Pancreas (tissue), 10 donors: ENCODE measurements around the gene RABAC1. TPM values are rescaled to one million over a fixed set of nuclear protein-coding genes. Genes with fewer than 3 reads are reported as not detected.

ENCODE experiments used
- ATAC-seq, 4 donors: fragments of 200-7000 bp; cut with Tn5 transposase; one replicate each; pipeline versions ENCODE4 v1.8.0 to v1.9.1; 2020; ENCODE audit warnings: mild to moderate bottlenecking in 4 of 4, moderate library complexity in 4 of 4
- DNase-seq, 6 donors: peaks; one replicate each; pipeline ENCODE4 v3.0.0-alpha.2; 2020
- FAIRE-seq: peaks from 2 replicates; lab custom pipeline; 2012; peaks lifted over from hg19 to GRCh38; lab: Jason Lieb, UNC
- H3K27ac ChIP-seq, 4 donors: fragments of 200-600 bp; sonication (generic); 1 replicate in 3 of 4; 2 replicates in 1 of 4; pipeline versions ENCODE4 v1.5.0 to v1.8.0; 2020
- H3K27me3 ChIP-seq, 4 donors: fragments of 200-600 bp; one replicate each; pipeline ENCODE4 v1.8.0; 2021
- H3K36me3 ChIP-seq, 3 donors: fragments of 200-600 bp; sonication (generic) in 1 of 3; one replicate each; pipeline versions ENCODE4 v1.5.0 to v1.8.0; 2020 to 2021
- H3K4me1 ChIP-seq, 3 donors: fragments of 200-600 bp; one replicate each; pipeline ENCODE4 v1.8.0; 2021
- H3K4me3 ChIP-seq, 4 donors: fragments of 200-600 bp; sonication (generic) in 2 of 4; one replicate each; pipeline versions ENCODE4 v1.5.0 to v1.8.0; 2020 to 2021
- H3K9me3 ChIP-seq, 4 donors: fragments of 200-600 bp; one replicate each; pipeline ENCODE4 v1.8.0; 2021
- WGBS, 2 donors: extraction: QIAGEN DNeasy Blood & Tissue Kit; methylation state at CpG; one replicate each; pipeline ENCODE4 v1.1.7; 2013; 5-methylcytosine and 5-hydroxymethylcytosine counted together
- intact Hi-C, 3 donors: fragments of 100-400 bp; cut with DNase I; formaldehyde crosslinking; loops; one replicate each; pipeline versions ENCODE4 v1.11.1 to v1.14.2; 2022
- polyA plus RNA-seq, 2 donors: library from polyadenylated mRNA; stranded (reverse); fragments of 200-250 nt; gene quantifications; one replicate each; pipeline ENCODE4 v1.2.3, GENCODE V29; 2013
- total RNA-seq, 6 donors: library from RNA; stranded (reverse); fragmentation: NEBNext Ultra II Directional in 4 of 6; extraction: Animal tissue kit (Norgen Biotek cat#: 25700) in 4 of 6; gene quantifications; one replicate each; pipeline versions ENCODE4 v1.2.1 to v1.2.4, GENCODE V29; 2021 to 2023
- TF ChIP-seq, protein P1 (sequence below), 4 donors: fragments of 200-600 bp; sonication (generic) in 3 of 4; IDR thresholded peaks; one replicate each; pipeline versions ENCODE4 v1.5.0 to v1.8.0; 2021; ENCODE audit warnings: antibody characterized with exemption in 4 of 4
- donor health status: healthy with polysubstance abuse.
- donor health status: DM: no; HTN: no; CAD: no; lungs with moderate emphysema.
- donor health status: DM: no; HTN: no; CAD: no.
- donor health status: control.
- donor health status: control.
- donor health status: Bipolar disorder and iron deficiency.
- donor health status: DM: yes; HTN: yes; CAD: no.
- donor health status: DM: no; HTN: no; CAD: no.
- donor health status: DM: no; HTN: no; CAD: no.
- donor health status: DM: yes; HTN: yes; CAD: no.

Gene RABAC1
- total and polyA plus RNA-seq, 8 donors: 49.8 to 134 (median 74.0) TPM

DNA sequence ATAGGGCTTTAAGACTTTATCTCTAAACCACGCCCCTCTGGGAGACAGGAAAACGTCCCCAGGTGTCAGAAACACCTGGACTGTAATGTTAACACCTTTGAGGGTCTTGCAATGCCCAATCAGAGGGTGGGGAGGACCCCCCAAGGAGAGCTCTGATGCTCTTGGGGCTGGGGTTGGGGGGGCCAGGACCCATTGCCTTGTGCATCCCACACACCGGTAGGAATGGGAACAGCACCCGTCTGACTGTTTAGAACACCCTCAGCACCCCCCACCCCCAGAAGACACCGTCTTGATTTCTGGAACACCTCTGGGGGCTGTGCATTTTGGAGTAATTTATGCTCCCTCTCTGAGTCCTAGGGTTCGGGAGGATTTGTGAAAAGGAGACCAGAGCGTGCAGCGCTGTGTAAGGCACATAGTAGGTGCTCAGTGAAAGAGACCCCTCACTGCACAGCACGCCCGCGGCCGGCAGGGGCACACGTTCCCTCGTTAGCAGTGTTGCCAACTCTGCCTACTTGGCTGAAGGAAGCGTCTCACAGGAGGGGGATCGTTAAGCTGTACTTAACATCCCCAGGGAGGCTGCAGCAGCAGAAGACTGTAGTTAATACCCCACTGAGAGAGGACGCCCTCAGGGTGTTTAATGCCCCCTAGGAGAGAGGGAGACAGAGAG lies 28.1 kb downstream of the RABAC1 start:
- intact Hi-C loops: no loop called here
- WGBS, 2 donors: 20 to 36% methylated on average over 17 of the region's 17 CpGs
- no peaks in the 10 kb centered on the region for H3K27me3 ChIP-seq
- no peak for FAIRE-seq
- TF ChIP-seq, protein P1, sequence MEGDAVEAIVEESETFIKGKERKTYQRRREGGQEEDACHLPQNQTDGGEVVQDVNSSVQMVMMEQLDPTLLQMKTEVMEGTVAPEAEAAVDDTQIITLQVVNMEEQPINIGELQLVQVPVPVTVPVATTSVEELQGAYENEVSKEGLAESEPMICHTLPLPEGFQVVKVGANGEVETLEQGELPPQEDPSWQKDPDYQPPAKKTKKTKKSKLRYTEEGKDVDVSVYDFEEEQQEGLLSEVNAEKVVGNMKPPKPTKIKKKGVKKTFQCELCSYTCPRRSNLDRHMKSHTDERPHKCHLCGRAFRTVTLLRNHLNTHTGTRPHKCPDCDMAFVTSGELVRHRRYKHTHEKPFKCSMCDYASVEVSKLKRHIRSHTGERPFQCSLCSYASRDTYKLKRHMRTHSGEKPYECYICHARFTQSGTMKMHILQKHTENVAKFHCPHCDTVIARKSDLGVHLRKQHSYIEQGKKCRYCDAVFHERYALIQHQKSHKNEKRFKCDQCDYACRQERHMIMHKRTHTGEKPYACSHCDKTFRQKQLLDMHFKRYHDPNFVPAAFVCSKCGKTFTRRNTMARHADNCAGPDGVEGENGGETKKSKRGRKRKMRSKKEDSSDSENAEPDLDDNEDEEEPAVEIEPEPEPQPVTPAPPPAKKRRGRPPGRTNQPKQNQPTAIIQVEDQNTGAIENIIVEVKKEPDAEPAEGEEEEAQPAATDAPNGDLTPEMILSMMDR (IDR thresholded peaks at IDR 0.05): no peak
- no peak overlapping the region for H3K27ac ChIP-seq
- H3K4me1 ChIP-seq: no peaks in the 10 kb centered on the region
- H3K36me3 ChIP-seq: no peaks in the 10 kb centered on the region
- H3K4me3 ChIP-seq: no peak overlapping the region
- ATAC-seq: no peak
- DNase-seq: no peak
- no peaks in the 10 kb centered on the region for H3K9me3 ChIP-seq

DNA sequence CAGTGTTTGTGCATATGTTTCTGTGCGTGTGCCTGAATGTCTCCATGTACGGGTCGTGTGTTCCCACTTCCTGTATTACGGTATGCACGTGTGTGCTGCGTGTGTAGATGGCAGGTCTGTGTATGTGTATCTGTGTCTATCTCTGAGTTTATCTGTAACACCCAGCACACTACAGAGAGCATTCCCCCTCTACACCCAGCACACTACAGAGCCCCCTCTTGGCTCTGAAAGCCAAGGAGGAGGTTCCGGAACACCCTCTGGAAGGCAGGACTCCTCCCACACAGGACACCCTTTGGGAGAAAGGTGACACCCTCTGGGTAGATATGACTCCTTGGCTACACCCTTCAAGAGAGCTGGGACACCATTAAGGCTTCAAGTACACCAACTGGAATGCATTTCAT lies 28.8 kb downstream of the RABAC1 start:
- Histone ChIP-seq H3K27me3 (no peaks in the 10 kb centered on the region), H3K36me3 (no peaks in the 10 kb centered on the region), H3K4me3 (no peak overlapping the region), H3K4me1 (no peaks in the 10 kb centered on the region), H3K9me3 (no peaks in the 10 kb centered on the region), H3K27ac (no peak overlapping the region)
- TF ChIP-seq, protein P1 (IDR thresholded peaks at IDR 0.05): no peak
- FAIRE-seq: no peak
- no peak for DNase-seq
- WGBS, 2 donors: 51 to 57% methylated on average over 7 of the region's 7 CpGs
- ATAC-seq: no peak
- intact Hi-C loops: no loop called here

DNA sequence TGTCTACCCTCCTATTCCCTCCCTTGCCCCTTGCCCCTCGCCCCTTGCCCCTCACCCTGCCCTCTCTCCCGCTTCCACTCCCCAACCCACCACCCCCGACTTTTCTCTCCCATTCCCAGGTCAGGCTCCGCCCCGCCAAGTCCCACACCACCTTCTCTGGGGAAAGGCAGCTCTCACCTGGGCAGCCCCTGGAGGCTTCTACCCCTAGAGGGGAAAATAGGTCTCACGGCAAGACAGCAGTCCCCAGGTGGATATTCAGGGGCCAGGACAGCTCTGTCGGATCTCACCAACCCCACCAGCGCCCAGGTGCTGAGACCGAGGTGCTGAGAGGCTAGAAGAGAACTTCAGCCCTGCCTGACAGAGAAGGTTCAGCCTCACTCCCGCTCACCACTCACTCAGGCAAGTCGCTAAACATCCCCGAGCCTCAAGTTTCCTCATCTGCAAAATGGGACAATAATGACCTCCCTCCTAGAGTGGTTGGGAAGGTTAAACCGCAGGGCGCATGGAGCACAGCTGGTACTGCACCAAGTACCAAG lies 29.5 kb downstream of the RABAC1 start:
- no peaks in the 10 kb centered on the region for H3K36me3 ChIP-seq
- H3K27me3 ChIP-seq: no peaks in the 10 kb centered on the region
- no peak overlapping the region for H3K4me3 ChIP-seq
- TF ChIP-seq, protein P1 (IDR thresholded peaks at IDR 0.05): no peak
- no peaks in the 10 kb centered on the region for H3K4me1 ChIP-seq
- DNase-seq: no peak
- no peaks in the 10 kb centered on the region for H3K9me3 ChIP-seq
- no peak for FAIRE-seq
- intact Hi-C loops: no loop called here
- WGBS, 2 donors: 51 to 53% methylated on average over 14 of the region's 14 CpGs
- no peak overlapping the region for H3K27ac ChIP-seq
- no peak for ATAC-seq

DNA sequence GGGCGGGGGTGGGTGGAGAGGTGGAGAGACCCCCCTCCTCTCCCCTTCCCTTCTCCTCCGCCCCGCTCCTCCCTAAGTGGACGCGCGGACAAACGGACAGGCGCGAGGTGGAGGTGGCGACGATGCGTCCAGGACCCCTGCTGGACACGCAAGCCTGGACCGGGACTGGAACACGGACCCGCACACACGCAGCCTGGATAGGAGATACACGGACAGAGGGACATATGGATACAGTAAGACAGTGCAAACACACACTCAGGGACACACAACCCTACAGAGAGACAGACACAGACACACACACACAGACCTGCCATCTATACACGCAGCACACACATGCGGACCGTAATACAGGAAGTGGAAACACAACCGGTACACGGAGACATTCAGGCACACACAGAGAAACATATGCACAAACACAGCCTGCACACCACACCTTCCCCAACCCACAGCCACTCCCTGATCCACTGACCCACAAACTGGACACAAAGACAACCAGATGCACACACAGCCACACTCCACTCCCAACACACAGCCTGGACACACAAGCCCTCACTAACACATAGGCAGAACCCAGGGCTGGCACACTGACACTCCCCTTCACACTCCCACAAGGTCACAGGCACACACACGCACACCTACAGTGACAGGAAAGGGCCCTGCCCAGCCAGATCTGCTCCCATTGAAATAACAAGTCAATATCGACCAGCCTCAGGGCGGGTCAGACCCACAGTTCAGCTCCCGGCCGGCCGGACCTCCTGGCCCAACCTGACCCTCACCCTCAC lies 30.2 kb downstream of the RABAC1 start:
- H3K4me3 ChIP-seq: peak overlapping the region; percentile 19 to 58 (median 34)
- H3K27me3 ChIP-seq: no peaks in the 10 kb centered on the region
- ATAC-seq (peak; percentile 56 to 70 (median 59)), FAIRE-seq (no peak), DNase-seq (no peak)
- H3K9me3 ChIP-seq: no peaks in the 10 kb centered on the region
- no peaks in the 10 kb centered on the region for H3K36me3 ChIP-seq
- H3K4me1 ChIP-seq: no peaks in the 10 kb centered on the region
- intact Hi-C loops: no loop called here
- 2% methylated on average over 21 to 29 of the region's 29 CpGs for WGBS, 2 donors
- H3K27ac ChIP-seq: no peak overlapping the region
- TF ChIP-seq, protein P1 (IDR thresholded peaks at IDR 0.05): no peak
